Keratinocyte (primary cell): Measurements from ENCODE around the gene TMBIM1.

ENCODE experiments used
- CTCF ChIP-seq, 3 experiments: IDR thresholded peaks in 1 of 3; conservative IDR thresholded peaks in 1 of 3; optimal IDR thresholded peaks in 1 of 3; 2 replicates in 2 of 3; 3 replicates in 1 of 3; pipeline versions ENCODE3 to v1.5.1; 2011; ENCODE audit warnings: low read length in 3 of 3, mild to moderate bottlenecking in 3 of 3, moderate library complexity in 2 of 3, control low read depth in 1 of 3, inconsistent platforms in 1 of 3; ENCODE audit not compliant: insufficient read depth in 2 of 3; ENCODE audit errors: extremely low read depth in 1 of 3
- EZH2 ChIP-seq: IDR thresholded peaks from one replicate; pipeline ENCODE4 v1.6.1; 2012; ENCODE audit warnings: inconsistent platforms, mild to moderate bottlenecking, low read length, moderate library complexity

DNA sequence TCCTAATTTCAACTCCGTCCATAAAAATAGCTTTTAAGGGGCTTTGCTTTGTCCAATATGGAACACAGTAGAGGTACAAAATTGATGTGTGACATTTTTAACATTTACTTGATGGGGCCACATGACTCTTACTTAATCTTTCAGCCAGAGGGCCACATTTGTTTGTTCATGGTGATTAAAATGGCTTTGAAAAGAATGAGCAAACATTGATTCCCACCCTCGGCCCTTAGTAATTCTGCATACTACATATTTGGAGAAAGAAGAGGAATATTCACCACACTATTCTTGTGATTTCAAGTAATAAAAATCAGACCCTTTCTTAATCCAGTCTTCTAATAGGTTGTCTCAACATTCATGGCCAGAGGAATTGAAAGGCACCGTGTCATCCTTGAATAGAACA is 57.8 kb downstream of the TMBIM1 start:
- TF ChIP-seq CTCF (optimal IDR thresholded peaks at IDR 0.05 in 1 of 3, IDR thresholded peaks at IDR 0.05 in 1 of 3, conservative IDR thresholded peaks at IDR 0.05 in 1 of 3; ENCODE audit: extremely low read depth in 1 of 3, insufficient read depth in 2 of 3, low read length in 3 of 3) (no peak), EZH2 (no peak)
